DOHH2 (cell line): ENCODE data around the gene OPN5.

Experiments
- H3F3A ChIP-seq: fragments of 200-600 bp; sonication (generic), shearing (Covaris generic); 2 replicates; pipeline ENCODE4 v1.6.0; 2016; ENCODE audit warnings: antibody characterized with exemption, mild to moderate bottlenecking; ENCODE audit not compliant: control insufficient read depth, insufficient read depth
- H3K27ac ChIP-seq: fragments of 200-600 bp; sonication (generic); 2 replicates; pipeline ENCODE4 v1.5.1; 2014; ENCODE audit warnings: low read depth, mild to moderate bottlenecking, low read length, moderate library complexity
- H3K27me3 ChIP-seq: fragments of 200-600 bp; sonication (generic); 2 replicates; pipeline ENCODE4 v1.6.1; 2014; ENCODE audit warnings: mild to moderate bottlenecking, low read length, mixed read lengths; ENCODE audit not compliant: control insufficient read depth
- H3K36me3 ChIP-seq: fragments of 200-600 bp; sonication (generic); 2 replicates; pipeline ENCODE4 v1.6.1; 2014; ENCODE audit warnings: mild to moderate bottlenecking, low read length, moderate library complexity, mixed read lengths; ENCODE audit not compliant: control insufficient read depth
- H3K4me1 ChIP-seq: fragments of 200-600 bp; sonication (generic); 2 replicates; pipeline ENCODE4 v1.6.1; 2014; ENCODE audit warnings: mild to moderate bottlenecking, low read length, mixed read lengths; ENCODE audit not compliant: control insufficient read depth
- H3K4me2 ChIP-seq: fragments of 200-600 bp; sonication (generic); 2 replicates; pipeline ENCODE4 v1.6.0; 2014; ENCODE audit warnings: mild to moderate bottlenecking, low read length, moderate library complexity
- H3K4me3 ChIP-seq: fragments of 200-600 bp; sonication (generic); 2 replicates; pipeline ENCODE4 v1.5.1; 2014; ENCODE audit warnings: mild to moderate bottlenecking, low read length, mixed read lengths
- H3K79me2 ChIP-seq: fragments of 200-600 bp; sonication (generic); 2 replicates; pipeline ENCODE4 v1.6.1; 2014; ENCODE audit warnings: mild to moderate bottlenecking, low read length, mixed read lengths; ENCODE audit not compliant: control insufficient read depth
- H3K9me2 ChIP-seq: fragments of 200-600 bp; sonication (generic); replicated peaks from 2 replicates; pipeline ENCODE4 v1.6.1; 2014; ENCODE audit warnings: mild to moderate bottlenecking, low read length, mixed read lengths; ENCODE audit not compliant: control insufficient read depth
- H3K9me3 ChIP-seq: fragments of 200-600 bp; sonication (generic); 2 replicates; pipeline ENCODE4 v1.6.1; 2014; ENCODE audit warnings: antibody characterized with exemption, low read length, mixed read lengths; ENCODE audit not compliant: control insufficient read depth, insufficient read depth
- H4K20me1 ChIP-seq: fragments of 200-600 bp; sonication (generic); 2 replicates; pipeline ENCODE4 v1.6.0; 2014; ENCODE audit warnings: low read depth, mild to moderate bottlenecking, antibody characterized with exemption, low read length, moderate library complexity; ENCODE audit not compliant: control insufficient read depth, insufficient read depth
- EZH2phosphoT487 ChIP-seq: fragments of 200-600 bp; sonication (generic); IDR thresholded peaks from 2 replicates; pipeline ENCODE4 v1.6.1; 2017; ENCODE audit warnings: borderline replicate concordance, mild to moderate bottlenecking, antibody characterized with exemption, low read length, moderate library complexity, mixed read lengths
- TF ChIP-seq, protein P1 (sequence below): fragments of 200-600 bp; sonication (generic); IDR thresholded peaks from one replicate; pipeline ENCODE4 v1.5.1; 2014; ENCODE audit warnings: antibody characterized with exemption, mild to moderate bottlenecking, low read depth, low read length; ENCODE audit not compliant: poor library complexity, severe bottlenecking

Gene OPN5

DNA sequence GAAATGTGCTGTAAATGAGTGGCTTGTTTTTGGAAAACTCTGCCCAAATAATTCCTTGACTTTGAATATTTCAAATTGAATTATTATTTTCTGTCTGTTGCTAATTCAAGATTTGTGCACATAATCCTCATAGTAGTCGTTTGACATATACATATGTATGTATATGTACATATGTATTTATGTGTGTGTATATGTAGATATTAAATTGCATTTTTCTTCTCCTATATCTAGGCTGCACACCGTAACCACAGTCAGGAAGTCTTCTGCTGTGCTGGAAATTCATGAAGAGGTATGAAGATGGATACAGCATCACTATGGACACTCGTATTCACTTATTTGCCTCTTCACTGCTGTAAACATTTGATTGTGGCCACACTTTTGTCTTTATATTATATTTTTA, 29.6 kb downstream of the OPN5 start:
- H3K4me2 ChIP-seq: no peak overlapping the region
- no peaks in the 10 kb centered on the region for H3K9me2 ChIP-seq
- H3K79me2 ChIP-seq: no peaks in the 10 kb centered on the region
- no peaks in the 10 kb centered on the region for H3F3A ChIP-seq
- H3K4me1 ChIP-seq: no peaks in the 10 kb centered on the region
- H4K20me1 ChIP-seq: no peaks in the 10 kb centered on the region
- H3K27ac ChIP-seq: no peak overlapping the region
- no peaks in the 10 kb centered on the region for H3K9me3 ChIP-seq
- H3K4me3 ChIP-seq: no peak overlapping the region
- no peaks in the 10 kb centered on the region for H3K27me3 ChIP-seq
- TF ChIP-seq EZH2phosphoT487: no peak
- TF ChIP-seq, protein P1, sequence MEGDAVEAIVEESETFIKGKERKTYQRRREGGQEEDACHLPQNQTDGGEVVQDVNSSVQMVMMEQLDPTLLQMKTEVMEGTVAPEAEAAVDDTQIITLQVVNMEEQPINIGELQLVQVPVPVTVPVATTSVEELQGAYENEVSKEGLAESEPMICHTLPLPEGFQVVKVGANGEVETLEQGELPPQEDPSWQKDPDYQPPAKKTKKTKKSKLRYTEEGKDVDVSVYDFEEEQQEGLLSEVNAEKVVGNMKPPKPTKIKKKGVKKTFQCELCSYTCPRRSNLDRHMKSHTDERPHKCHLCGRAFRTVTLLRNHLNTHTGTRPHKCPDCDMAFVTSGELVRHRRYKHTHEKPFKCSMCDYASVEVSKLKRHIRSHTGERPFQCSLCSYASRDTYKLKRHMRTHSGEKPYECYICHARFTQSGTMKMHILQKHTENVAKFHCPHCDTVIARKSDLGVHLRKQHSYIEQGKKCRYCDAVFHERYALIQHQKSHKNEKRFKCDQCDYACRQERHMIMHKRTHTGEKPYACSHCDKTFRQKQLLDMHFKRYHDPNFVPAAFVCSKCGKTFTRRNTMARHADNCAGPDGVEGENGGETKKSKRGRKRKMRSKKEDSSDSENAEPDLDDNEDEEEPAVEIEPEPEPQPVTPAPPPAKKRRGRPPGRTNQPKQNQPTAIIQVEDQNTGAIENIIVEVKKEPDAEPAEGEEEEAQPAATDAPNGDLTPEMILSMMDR: no peak
- H3K36me3 ChIP-seq: no peaks in the 10 kb centered on the region

DNA sequence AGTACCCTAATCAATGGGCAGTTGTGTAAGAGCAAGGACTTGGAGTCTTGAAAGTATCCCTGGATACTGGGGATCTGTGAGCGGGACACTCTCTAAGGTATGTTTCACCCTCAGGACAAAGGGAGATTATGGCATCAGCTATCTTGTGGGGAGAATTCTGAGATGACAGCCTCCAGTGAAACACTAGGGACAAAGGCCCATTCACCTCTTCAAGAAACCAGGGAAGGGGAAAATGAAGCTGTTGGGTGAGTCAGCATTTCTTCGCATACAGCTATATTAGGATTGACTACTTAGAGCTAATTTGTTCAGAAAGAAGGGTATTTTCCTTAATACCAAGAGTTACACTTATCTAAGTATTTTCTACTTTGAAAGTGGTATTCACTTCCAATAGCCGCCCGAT, 35.9 kb downstream of the OPN5 start:
- H3K9me3 ChIP-seq: no peaks in the 10 kb centered on the region
- H3K27me3 ChIP-seq: no peaks in the 10 kb centered on the region
- no peak overlapping the region for H3K27ac ChIP-seq
- TF ChIP-seq, protein P1: no peak
- TF ChIP-seq EZH2phosphoT487: no peak
- no peaks in the 10 kb centered on the region for H4K20me1 ChIP-seq
- H3F3A ChIP-seq: no peaks in the 10 kb centered on the region
- H3K4me3 ChIP-seq: no peak overlapping the region
- no peaks in the 10 kb centered on the region for H3K4me1 ChIP-seq
- no peaks in the 10 kb centered on the region for H3K36me3 ChIP-seq
- no peak overlapping the region for H3K4me2 ChIP-seq
- no peaks in the 10 kb centered on the region for H3K79me2 ChIP-seq
- no peaks in the 10 kb centered on the region for H3K9me2 ChIP-seq

DNA sequence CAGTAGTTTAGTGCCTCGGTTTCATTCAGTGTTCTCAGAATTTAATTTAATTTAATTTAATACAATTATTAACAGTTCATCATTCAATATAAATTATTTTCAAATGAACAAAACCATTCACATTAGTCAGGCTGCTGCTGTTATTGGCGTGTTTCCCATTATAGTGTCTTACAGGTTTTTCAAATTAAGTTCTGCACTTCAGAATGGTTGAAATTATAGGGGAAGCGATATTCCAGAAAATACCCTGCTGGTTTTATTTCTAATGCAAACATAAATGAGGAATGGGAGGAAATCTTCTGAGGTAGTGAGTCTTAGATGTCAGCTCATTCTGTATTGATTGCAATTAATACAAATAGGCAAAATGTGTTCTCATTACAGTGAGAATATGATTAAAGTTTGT, 37.6 kb downstream of the OPN5 start:
- no peak overlapping the region for H3K4me2 ChIP-seq
- TF ChIP-seq EZH2phosphoT487: no peak
- no peaks in the 10 kb centered on the region for H3K79me2 ChIP-seq
- no peaks in the 10 kb centered on the region for H3K9me2 ChIP-seq
- H3K27ac ChIP-seq: no peak overlapping the region
- no peaks in the 10 kb centered on the region for H3F3A ChIP-seq
- H3K36me3 ChIP-seq: no peaks in the 10 kb centered on the region
- no peaks in the 10 kb centered on the region for H3K4me1 ChIP-seq
- no peaks in the 10 kb centered on the region for H4K20me1 ChIP-seq
- no peak overlapping the region for H3K4me3 ChIP-seq
- H3K9me3 ChIP-seq: no peaks in the 10 kb centered on the region
- no peaks in the 10 kb centered on the region for H3K27me3 ChIP-seq

DNA sequence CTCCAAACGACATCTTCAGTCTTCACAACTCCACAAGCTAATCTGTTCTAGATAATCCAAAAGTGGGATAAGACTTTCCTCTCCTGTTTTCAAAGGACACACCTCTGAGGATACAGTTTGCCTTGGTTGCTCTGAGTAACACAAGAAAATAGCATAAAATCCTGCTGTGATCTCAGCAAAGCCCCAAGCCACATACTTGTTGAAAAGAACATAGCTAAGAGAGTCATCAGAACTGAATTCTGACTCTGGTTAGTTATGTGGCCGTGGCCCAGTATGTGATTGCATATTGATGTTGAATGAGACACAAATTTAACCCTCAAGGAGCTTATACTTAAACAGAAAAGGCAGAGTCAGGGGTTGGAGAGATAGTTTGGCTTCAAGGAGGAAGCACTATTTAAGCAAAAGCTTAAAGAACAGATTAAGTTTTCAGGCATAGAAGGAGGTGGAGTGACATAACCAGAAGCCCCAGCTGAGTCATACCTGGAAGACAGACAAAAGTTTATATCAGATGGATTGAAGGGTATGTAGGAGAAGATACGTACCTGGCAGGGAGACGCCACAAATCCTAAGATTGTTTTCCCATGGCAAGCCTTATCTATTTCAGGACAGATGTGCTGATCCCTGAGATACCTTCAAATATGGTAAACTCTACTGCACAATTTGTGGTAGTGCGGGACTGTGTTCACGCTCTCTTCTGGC, 41.2 kb downstream of the OPN5 start:
- H4K20me1 ChIP-seq: no peaks in the 10 kb centered on the region
- no peak overlapping the region for H3K4me2 ChIP-seq
- H3K9me2 ChIP-seq: no peaks in the 10 kb centered on the region
- no peaks in the 10 kb centered on the region for H3K36me3 ChIP-seq
- H3K4me1 ChIP-seq: no peaks in the 10 kb centered on the region
- no peak overlapping the region for H3K4me3 ChIP-seq
- H3K9me3 ChIP-seq: no peaks in the 10 kb centered on the region
- peaks cover 3% of the 10 kb centered on the region; the same call in 1 of the 2 replicates for H3K27me3 ChIP-seq
- no peaks in the 10 kb centered on the region for H3K79me2 ChIP-seq
- no peak overlapping the region for H3K27ac ChIP-seq
- TF ChIP-seq EZH2phosphoT487: no peak
- TF ChIP-seq, protein P1: no peak
- H3F3A ChIP-seq: no peaks in the 10 kb centered on the region
